Activated CD4-positive, alpha-beta T cell treated with anti-CD3 and anti-CD28 coated beads, Interleukin-2, amount 50 U/mL, for 16 hours (primary cell): Measurements from ENCODE around the gene ARFGAP1.
"Not testable (repeated sequence)": the region's sequence is repeated elsewhere in the genome, so short reads cannot be mapped to it uniquely, and the experiment has no call there.

Source experiments
- DNase-seq: peaks from one replicate; pipeline ENCODE4 v3.0.0-alpha.2; 2020

The ARFGAP1 gene

GRCh38 chr20:63293456-63293855 lies 20.8 kb downstream of the ARFGAP1 start:
- DNase-seq = no peak

GRCh38 chr20:63293871-63294535 lies 21.4 kb downstream of the ARFGAP1 start:
- DNase-seq = no peak

DNA sequence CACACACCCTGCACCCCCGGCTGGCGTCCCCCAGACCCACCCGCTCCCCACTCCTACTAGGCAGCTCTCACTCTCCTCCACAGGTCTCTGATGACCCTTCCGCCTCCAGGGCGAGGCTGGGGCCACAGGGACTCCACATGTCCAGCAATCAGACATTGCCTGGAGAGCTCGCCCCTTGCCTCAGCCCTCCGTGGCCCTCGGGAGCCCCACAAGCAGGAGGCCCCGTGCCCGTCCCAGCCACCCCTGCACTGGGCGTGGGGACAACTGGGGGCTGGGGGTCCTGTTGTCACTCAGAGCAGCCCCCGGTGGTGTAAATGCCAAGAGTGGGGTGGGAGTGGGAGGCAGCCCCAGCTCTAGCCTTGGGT lies 21.9 kb downstream of the ARFGAP1 start:
- DNase-seq = no peak

DNA sequence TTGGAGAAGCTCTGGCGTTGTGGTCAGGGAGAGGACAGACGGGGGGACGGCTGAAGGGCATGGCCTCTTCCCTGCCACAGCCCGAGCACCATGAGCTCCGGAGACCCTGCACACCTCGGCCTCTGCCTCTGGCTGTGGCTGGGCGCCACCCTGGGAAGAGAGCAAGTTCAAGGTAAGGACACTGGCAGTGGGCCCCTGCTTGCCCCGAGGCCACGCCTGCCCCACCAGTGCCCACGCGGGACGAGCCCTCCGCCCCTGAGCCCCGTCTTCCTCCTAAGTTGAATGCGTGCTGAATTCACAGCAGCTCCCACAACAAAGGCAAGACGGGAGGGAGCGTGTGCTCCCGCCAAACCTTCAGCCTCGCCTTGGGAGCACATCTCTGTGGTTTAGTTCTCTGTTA lies 22.4 kb downstream of the ARFGAP1 start:
- DNase-seq = no peak

GRCh38 chr20:63295422-63295821 lies 22.8 kb downstream of the ARFGAP1 start:
- no peak for DNase-seq

- no peak for DNase-seq
These were observed 23.2 kb downstream of the ARFGAP1 start for GRCh38 chr20:63295846-63296245.

DNA sequence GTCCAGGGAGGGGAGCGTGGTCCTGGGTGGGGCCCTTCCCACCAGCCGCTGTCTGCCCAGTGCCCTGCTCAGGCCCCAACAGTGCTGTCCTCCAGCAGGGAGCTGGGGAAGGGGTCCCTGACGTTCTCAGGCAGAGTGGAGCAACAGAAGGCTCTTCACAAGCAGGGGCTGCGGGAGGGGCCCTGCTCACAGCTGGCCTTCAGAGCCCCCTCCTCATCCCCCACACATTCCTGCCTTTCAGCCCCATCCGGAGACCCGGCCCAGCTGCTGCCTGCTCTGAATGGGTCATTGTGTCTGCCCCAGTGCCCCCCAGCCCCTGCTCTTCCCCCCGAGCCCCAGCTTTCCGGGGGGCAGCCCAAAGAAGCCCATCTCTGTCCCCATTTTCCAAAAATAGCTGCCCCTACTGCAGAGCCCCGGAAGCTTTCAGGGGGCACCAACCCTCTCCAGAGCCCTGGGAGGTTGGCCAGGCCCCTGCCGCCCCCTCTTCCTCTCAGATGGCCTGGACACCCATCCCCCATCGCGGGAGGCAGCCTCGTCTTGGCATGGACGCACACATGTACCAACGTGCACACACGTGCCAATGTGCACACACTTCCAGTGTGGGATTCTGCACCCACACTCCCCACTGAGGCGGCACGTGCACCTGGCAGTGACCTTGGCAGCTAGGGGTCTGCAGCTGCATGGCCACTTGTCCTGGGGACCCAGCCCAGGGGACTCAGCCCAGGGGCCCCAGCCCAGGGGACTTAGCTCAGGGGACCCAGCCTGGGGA lies 24.1 kb downstream of the ARFGAP1 start:
- no peak for DNase-seq

DNA sequence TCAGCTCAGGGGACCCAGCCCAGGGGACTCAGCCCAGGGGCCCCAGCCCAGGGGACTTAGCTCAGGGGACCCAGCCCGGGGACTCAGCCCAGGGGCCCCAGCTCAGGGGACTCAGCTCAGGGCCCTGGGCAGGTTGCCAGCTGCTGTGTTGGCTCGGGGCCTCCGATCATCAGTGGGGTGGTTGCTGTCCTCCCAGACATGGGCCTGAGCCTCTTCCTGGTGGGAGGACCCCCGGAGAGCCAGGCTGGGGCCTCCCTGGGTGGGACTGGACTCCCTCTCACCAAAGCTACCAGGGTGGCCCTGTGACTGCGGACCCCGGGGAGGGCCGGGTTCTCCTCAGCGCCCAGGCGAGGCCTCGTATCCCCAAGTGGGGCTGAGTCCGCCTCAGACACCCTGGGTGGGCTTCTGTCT lies 24.8 kb downstream of the ARFGAP1 start:
- DNase-seq = no peak

DNA sequence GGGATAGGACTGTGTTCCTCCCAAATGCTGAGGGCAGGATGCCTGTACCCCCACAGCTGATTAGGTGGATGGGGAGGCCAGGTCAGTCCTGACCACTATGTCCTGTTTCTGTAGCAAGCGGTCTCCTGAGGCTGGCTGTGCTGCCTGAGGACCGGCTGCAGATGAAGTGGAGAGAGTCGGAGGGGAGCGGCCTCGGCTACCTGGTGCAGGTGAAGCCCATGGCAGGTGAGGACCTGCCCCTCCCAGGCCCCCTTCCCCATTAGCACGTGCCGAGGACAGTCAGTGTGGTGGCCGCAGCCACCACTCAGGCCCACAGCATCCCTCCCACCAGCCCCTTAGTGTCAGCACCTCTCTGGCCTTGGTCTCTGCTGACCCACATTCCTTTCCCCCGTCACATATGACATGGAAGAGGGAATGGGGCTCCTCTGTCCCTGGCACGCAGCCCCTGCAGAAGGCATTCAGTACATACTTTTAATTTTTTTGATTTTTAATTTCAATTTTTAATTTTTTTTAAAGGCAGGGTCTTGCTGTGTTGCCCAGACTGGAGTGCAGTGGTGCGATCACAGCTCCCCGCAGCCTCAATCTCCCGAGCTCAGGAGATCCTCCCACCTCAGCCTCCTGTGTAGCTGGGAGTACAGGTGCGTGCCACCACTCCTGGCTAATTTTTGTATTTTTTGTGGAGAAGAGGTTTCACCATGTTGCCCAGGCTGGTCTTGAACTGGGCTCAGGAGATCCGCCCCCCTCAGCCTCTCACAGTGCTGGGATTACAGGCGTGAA lies 25.4 kb downstream of the ARFGAP1 start:
- no peak for DNase-seq

DNA sequence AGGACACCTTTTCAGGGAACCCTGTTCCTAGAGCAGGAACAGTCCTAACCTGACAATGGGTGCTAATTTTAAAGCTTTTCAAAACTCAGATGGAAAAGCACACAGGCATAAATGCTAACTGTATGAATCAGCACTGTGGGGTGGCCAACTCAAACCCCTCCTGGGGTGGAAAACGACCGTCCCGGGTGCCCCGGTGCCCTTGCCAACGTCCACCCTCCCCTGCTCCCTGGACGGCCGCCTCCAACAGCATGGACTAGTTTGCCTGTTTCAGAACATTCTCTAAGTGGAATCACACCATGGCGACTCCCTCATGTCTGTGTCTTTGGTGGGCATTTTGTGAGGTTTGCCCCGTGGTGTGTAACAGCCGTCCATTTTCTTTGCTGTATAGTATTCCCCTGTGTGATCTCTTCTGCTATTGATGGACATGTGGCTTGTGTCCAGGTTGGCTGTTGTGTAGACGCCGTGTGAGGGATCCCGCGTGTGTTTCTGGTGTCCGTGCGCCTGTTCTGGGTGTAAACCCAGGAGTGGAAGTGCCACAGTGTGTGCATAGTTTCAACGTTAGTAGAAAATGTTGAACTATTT lies 26.2 kb downstream of the ARFGAP1 start:
- DNase-seq = no peak

- DNase-seq = no peak
These were observed 29.1 kb downstream of the ARFGAP1 start for GRCh38 chr20:63301671-63302070.

DNA sequence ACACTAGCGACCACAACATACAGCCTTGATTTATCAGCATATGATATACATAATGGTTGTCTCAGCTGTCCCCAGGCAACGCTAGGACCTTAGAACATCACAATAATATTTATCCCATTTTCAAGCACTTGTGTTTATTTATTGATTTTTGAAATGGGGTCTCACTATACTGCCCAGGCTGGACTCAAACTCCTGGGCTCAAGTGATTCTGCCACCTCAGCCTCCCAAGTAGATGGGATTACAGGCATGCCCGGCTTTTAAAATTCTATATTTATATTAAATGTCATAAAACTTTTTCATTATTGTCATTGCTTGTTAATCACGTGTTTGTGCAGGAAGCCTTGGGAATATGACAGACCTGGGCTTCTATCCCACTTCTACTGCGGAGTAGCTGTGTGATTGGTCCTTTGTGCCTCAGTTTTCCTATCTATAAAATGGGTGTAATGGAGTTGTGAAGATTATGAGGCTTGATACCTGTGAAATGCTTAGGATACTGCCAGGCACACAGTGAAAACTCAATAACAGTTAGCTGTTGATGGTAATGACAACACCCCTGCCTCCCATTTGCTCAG lies 30.6 kb downstream of the ARFGAP1 start:
- no peak for DNase-seq

DNA sequence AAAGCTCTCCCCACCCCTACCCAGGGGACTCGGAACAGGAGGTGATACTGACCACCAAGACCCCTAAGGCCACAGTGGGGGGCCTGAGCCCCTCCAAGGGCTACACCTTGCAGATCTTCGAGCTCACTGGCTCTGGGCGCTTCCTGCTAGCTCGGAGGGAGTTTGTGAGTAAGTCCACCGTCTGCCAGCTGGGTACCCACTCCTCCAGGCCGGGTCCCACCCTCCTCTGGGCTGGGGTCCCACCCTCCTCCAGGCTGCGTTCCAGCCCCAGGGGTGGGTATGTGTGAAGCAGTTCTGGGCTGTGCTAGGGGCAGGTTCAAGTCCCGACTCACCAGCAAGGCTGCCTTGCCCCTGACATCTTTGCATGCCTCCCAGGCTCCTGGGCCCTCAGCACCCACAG lies 32.8 kb downstream of the ARFGAP1 start:
- DNase-seq = no peak

GRCh38 chr20:63305933-63306672 lies 33.5 kb downstream of the ARFGAP1 start:
- not testable (repeated sequence) for DNase-seq

GRCh38 chr20:63306673-63307537 lies 34.3 kb downstream of the ARFGAP1 start:
- DNase-seq = no peak

- no peak for DNase-seq
These were observed 35.1 kb downstream of the ARFGAP1 start for GRCh38 chr20:63307538-63308217.

DNA sequence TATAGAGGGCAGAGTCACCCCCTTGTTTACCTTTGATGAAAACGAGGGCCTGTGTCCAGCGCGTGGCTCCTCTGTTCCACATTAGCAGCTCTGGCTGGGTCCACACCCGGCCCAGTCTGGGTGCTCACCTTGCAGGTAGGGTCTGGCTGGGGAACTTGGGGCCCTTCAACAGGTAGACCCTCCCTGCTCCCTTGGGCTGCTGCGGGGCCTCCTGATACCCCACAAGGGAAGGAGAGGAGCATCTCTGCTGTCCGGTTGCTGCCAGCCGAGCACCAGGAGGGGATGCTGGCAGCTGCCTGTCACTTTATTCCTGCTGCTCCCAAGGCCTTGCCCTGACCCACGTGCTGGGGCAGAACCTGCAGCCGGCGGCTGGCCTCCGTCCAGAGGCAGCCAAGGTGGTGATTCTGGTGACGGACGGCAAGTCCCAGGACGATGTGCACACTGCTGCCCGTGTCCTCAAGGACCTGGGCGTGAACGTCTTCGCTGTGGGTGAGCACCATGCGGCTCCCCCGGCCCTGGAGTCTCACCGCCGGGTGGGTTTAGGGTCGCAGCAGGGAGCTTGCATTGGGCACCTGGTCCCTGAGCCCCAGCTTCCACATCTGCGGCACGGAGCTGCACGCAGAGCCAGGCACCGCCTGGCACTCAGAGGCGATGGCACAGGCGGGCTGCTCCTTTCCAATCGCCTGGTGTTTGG lies 35.8 kb downstream of the ARFGAP1 start:
- DNase-seq = no peak

GRCh38 chr20:63309261-63310071 lies 36.9 kb downstream of the ARFGAP1 start:
- peak; percentile 20 for DNase-seq
